ENCODE data around the gene STRN3.

DNA sequence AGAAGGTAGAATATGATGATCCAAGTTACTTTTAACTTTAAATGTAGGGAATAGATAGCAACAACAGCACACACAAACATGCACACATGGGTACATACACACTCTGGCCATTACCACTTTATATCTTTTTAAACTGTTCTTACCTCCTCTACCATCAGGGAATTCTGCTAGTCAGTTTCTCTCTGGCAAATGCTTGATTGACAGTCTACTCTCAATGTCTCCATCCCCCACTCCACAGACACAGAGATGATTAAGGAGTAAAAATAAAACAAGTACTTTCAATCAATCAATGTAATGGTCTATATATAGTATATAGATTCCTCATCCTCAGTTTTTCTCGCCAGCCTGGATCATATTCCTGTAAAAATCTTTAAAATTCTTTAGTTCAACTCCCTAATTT is 16.1 kb upstream of the STRN3 start:
- TF ChIP-seq USF1 (IDR thresholded peaks at IDR 0.05; ENCODE audit: borderline replicate concordance, extremely low read length, insufficient read depth, low read depth, low read length) = no peak
- TF ChIP-seq CHD1 (IDR thresholded peaks at IDR 0.05; ENCODE audit: low read depth, low read length) = no peak
- TF ChIP-seq POLR2A (IDR thresholded peaks at IDR 0.05; ENCODE audit: low read depth, low read length) = no peak
- TF ChIP-seq EZH2 (IDR thresholded peaks at IDR 0.05; ENCODE audit: borderline replicate concordance, control insufficient read depth, low read depth, low read length) = no peak
- TF ChIP-seq ATF3 (IDR thresholded peaks at IDR 0.05; ENCODE audit: borderline replicate concordance, extremely low read depth, low read depth, low read length) = no peak
- TF ChIP-seq CTCF (IDR thresholded peaks at IDR 0.05 in 2 of 3, conservative IDR thresholded peaks at IDR 0.05 in 1 of 3; ENCODE audit: control insufficient read depth in 2 of 3, extremely low read depth in 1 of 3, insufficient read depth in 1 of 3, low read depth in 3 of 3, low read length in 3 of 3) = no peak
- no peak for TF ChIP-seq POLR2AphosphoS5 (IDR thresholded peaks at IDR 0.05; ENCODE audit: low read length)
- TF ChIP-seq ZSCAN29 (IDR thresholded peaks at IDR 0.05) = no peak
- no peak for TF ChIP-seq BRCA1 (IDR thresholded peaks at IDR 0.05; ENCODE audit: low read depth, low read length)
- TF ChIP-seq ZNF24 (IDR thresholded peaks at IDR 0.05) = no peak
- TF ChIP-seq IKZF1 (conservative IDR thresholded peaks at IDR 0.05) = no peak
- no peak for TF ChIP-seq CHD2 (IDR thresholded peaks at IDR 0.05; ENCODE audit: borderline replicate concordance, low read depth, low read length)
- TF ChIP-seq JUND (IDR thresholded peaks at IDR 0.05; ENCODE audit: low read depth, low read length) = no peak
